Endothelial cell of umbilical vein (primary cell): ENCODE measurements around the gene NFATC2IP. TPM values are rescaled to one million over a fixed set of nuclear protein-coding genes. Genes with fewer than 3 reads are reported as not detected.

Experiments
- BruUV-seq: library from RNA; stranded (reverse); fragments of 400-500 nt; replicated peaks from 2 replicates; lab custom pipeline; 2021; lab: Mats Ljungman, UMichigan
- CTCF ChIA-PET: fragments of 300-600, 350-600 bp; sonication (Branson Sonifier 250); formaldehyde crosslinking; loops from one replicate; lab custom pipeline; 2021; ENCODE audit warnings: antibody characterized with exemption, inconsistent platforms; lab: Charles Lee
- POLR2A ChIA-PET: fragments of 300-600, 350-600 bp; sonication (Branson Sonifier 250); formaldehyde crosslinking; loops from one replicate; lab custom pipeline; 2021; ENCODE audit warnings: antibody characterized with exemption, inconsistent platforms; lab: Charles Lee
- DNase-seq: peaks from one replicate; pipeline ENCODE4 v3.0.0-alpha.2; 2011; ENCODE audit warnings: low read depth, low spot score
- FAIRE-seq: peaks from 2 replicates; lab custom pipeline; 2011; peaks lifted over from hg19 to GRCh38; lab: Jason Lieb, UNC
- H2AFZ ChIP-seq: 2 replicates; pipeline ENCODE4 v1.6.0; 2012; ENCODE audit warnings: low read depth, low read length, control low read depth, inconsistent platforms
- H3K27ac ChIP-seq: 2 replicates; pipeline ENCODE4 v1.5.1; 2011; ENCODE audit warnings: low read depth, mild to moderate bottlenecking, control low read depth, low read length, moderate library complexity; ENCODE audit not compliant: insufficient read depth
- H3K27me3 ChIP-seq, 2 experiments: 2 replicates each; pipeline versions ENCODE4 v1.6.0 to v1.6.1; 2011; ENCODE audit warnings: low read length in 2 of 2, mixed read lengths in 1 of 2; ENCODE audit not compliant: control insufficient read depth in 2 of 2, insufficient read depth in 2 of 2
- H3K36me3 ChIP-seq, 2 experiments: 2 replicates in 1 of 2; 3 replicates in 1 of 2; pipeline ENCODE4 v1.5.1; 2011; ENCODE audit warnings: low read length in 2 of 2, mild to moderate bottlenecking in 1 of 2, moderate library complexity in 1 of 2; ENCODE audit not compliant: control insufficient read depth in 2 of 2, insufficient read depth in 2 of 2; ENCODE audit errors: extremely low read depth in 1 of 2
- H3K4me1 ChIP-seq: 3 replicates; pipeline ENCODE4 v1.5.1; 2011; ENCODE audit warnings: mild to moderate bottlenecking, low read length; ENCODE audit not compliant: control insufficient read depth, insufficient read depth; ENCODE audit errors: extremely low read depth
- H3K4me2 ChIP-seq: 2 replicates; pipeline ENCODE4 v1.6.1; 2011; ENCODE audit warnings: low read length, control low read depth, mixed read lengths; ENCODE audit not compliant: insufficient read depth
- H3K4me3 ChIP-seq, 3 experiments: fragments of 200-600 bp in 1 of 3; sonication (generic), shearing (Covaris generic) in 1 of 3; replicated peaks in 1 of 3; 2 replicates each; pipeline ENCODE4 v1.5.1; 2011 to 2016; ENCODE audit warnings: control low read depth in 3 of 3, low read length in 3 of 3, mild to moderate bottlenecking in 2 of 3, inconsistent platforms in 1 of 3, low read depth in 1 of 3, moderate library complexity in 1 of 3; ENCODE audit not compliant: insufficient read depth in 1 of 3
- H3K79me2 ChIP-seq: 2 replicates; pipeline ENCODE4 v1.6.0; 2012; ENCODE audit warnings: low read length, inconsistent platforms; ENCODE audit not compliant: control insufficient read depth, insufficient read depth
- H3K9ac ChIP-seq: replicated peaks from 2 replicates; pipeline ENCODE3; 2011; ENCODE audit warnings: low read length, control low read depth; ENCODE audit not compliant: insufficient read depth; ENCODE audit errors: extremely low read depth
- H3K9me1 ChIP-seq: replicated peaks from 3 replicates; pipeline ENCODE4 v1.6.0; 2011; ENCODE audit warnings: mild to moderate bottlenecking, low read length; ENCODE audit not compliant: control insufficient read depth, insufficient read depth; ENCODE audit errors: extremely low read depth
- H3K9me3 ChIP-seq: replicated peaks from 2 replicates; pipeline ENCODE4 v1.5.1; 2012; ENCODE audit warnings: low read length, inconsistent platforms; ENCODE audit not compliant: control insufficient read depth, insufficient read depth
- H4K20me1 ChIP-seq: replicated peaks from 2 replicates; pipeline ENCODE3; 2011; ENCODE audit warnings: mild to moderate bottlenecking, low read length; ENCODE audit not compliant: control insufficient read depth, insufficient read depth; ENCODE audit errors: extremely low read depth
- EZH2 ChIP-seq: IDR thresholded peaks from 2 replicates; pipeline ENCODE4 v1.6.1; 2012; ENCODE audit warnings: borderline replicate concordance, low read depth, mild to moderate bottlenecking, moderate library complexity, low read length, inconsistent platforms; ENCODE audit not compliant: severe bottlenecking
- FOS ChIP-seq: IDR thresholded peaks from 2 replicates; pipeline ENCODE4 v1.6.1; 2011; ENCODE audit warnings: mild to moderate bottlenecking, low read length, moderate library complexity, borderline replicate concordance; ENCODE audit not compliant: insufficient read depth
- GATA2 ChIP-seq: IDR thresholded peaks from 2 replicates; pipeline ENCODE4 v1.7.0; 2011; ENCODE audit warnings: low read depth, mild to moderate bottlenecking, moderate library complexity, mixed read lengths, low read length; ENCODE audit not compliant: insufficient read length, insufficient read depth
- JUN ChIP-seq: IDR thresholded peaks from 2 replicates; pipeline ENCODE4 v1.6.1; 2011; ENCODE audit warnings: borderline replicate concordance, low read depth; ENCODE audit not compliant: insufficient read length, insufficient read depth
- MAX ChIP-seq: IDR thresholded peaks from 2 replicates; pipeline ENCODE4 v1.6.1; 2011; ENCODE audit not compliant: insufficient read depth, insufficient read length
- MYC ChIP-seq: IDR thresholded peaks from one replicate; pipeline ENCODE4 v1.6.1; 2011; ENCODE audit warnings: mild to moderate bottlenecking, low read depth, low read length
- POLR2A ChIP-seq: IDR thresholded peaks from 2 replicates; pipeline ENCODE4 v1.6.1; 2012; ENCODE audit warnings: low read depth, mild to moderate bottlenecking, control low read depth, low read length
- POLR2AphosphoS5 ChIP-seq: IDR thresholded peaks from 2 replicates; pipeline ENCODE4 v1.6.1; 2012; ENCODE audit warnings: low read depth, mild to moderate bottlenecking, control low read depth, low read length, moderate library complexity; ENCODE audit not compliant: insufficient read depth
- dilution Hi-C: fragments of 300-500 bp; cut with MboI; formaldehyde crosslinking; loops from one replicate; pipeline ENCODE4 v1.15.0; 2019; ENCODE audit warnings: low sequenced_read_pairs; ENCODE audit not compliant: extremely low pct_ligation_motif_present
- intact Hi-C: fragments of 100-400 bp; cut with micrococcal nuclease; formaldehyde crosslinking; loops from one replicate; pipeline ENCODE4 v1.10.0; 2022
- polyA plus RNA-seq, 4 experiments: library from polyadenylated mRNA; depleted of rRNA in 3 of 4; stranded (reverse) in 3 of 4; unstranded in 1 of 4; fragments of >200 nt; gene quantifications; 2 replicates each; pipeline versions ENCODE4 v1.2.1 to v1.2.3, GENCODE V29; 2011 to 2012; ENCODE audit warnings: missing spikeins in 1 of 4
- total RNA-seq: library from RNA; stranded (reverse); gene quantifications from 2 replicates; pipeline ENCODE4 v1.2.3, GENCODE V29; 2021
- TF ChIP-seq, protein P1 (sequence below), 2 donors: IDR thresholded peaks; 1 replicate in 1 of 2; 2 replicates in 1 of 2; pipeline ENCODE4 v1.5.1; 2011; ENCODE audit warnings: low read length in 2 of 2, mild to moderate bottlenecking in 2 of 2, moderate library complexity in 2 of 2, control low read depth in 1 of 2, inconsistent platforms in 1 of 2, low read depth in 1 of 2; ENCODE audit not compliant: insufficient read depth in 1 of 2; ENCODE audit errors: extremely low read depth in 1 of 2

NFATC2IP gene
- total and polyA plus RNA-seq, 2 donors (not counting 3 experiments of a cell fraction or from before 2014, with no cell fraction given), result 64.1 to 69.6 TPM

GRCh38 chr16:28935346-28935745 is 15.4 kb upstream of the NFATC2IP start:
- H3K9me3 ChIP-seq, result no peaks in the 10 kb centered on the region
- dilution Hi-C loops (no loop called here), intact Hi-C loops (no loop called here)

More at GRCh38 chr16:28935346-28935745, 15.4 kb upstream of the NFATC2IP start:
- H3K4me3 ChIP-seq, result no peak overlapping the region
- no peaks in the 10 kb centered on the region for H3K4me1 ChIP-seq
- H3K36me3 ChIP-seq, result no peaks in the 10 kb centered on the region
- ChIA-PET CTCF (no interaction called here), POLR2A (no interaction called here)
- H3K9me1 ChIP-seq, result no peaks in the 10 kb centered on the region
- no peaks in the 10 kb centered on the region for H3K27me3 ChIP-seq
- H4K20me1 ChIP-seq, result no peaks in the 10 kb centered on the region
- FAIRE-seq, result no peak
- H3K4me2 ChIP-seq, result no peak overlapping the region
- no peak for DNase-seq
- TF ChIP-seq POLR2A, result no peak
- TF ChIP-seq MYC, result no peak
- TF ChIP-seq MAX, result no peak
- TF ChIP-seq EZH2, result no peak
- TF ChIP-seq POLR2AphosphoS5, result no peak
- TF ChIP-seq JUN, result no peak
- TF ChIP-seq, protein P1, sequence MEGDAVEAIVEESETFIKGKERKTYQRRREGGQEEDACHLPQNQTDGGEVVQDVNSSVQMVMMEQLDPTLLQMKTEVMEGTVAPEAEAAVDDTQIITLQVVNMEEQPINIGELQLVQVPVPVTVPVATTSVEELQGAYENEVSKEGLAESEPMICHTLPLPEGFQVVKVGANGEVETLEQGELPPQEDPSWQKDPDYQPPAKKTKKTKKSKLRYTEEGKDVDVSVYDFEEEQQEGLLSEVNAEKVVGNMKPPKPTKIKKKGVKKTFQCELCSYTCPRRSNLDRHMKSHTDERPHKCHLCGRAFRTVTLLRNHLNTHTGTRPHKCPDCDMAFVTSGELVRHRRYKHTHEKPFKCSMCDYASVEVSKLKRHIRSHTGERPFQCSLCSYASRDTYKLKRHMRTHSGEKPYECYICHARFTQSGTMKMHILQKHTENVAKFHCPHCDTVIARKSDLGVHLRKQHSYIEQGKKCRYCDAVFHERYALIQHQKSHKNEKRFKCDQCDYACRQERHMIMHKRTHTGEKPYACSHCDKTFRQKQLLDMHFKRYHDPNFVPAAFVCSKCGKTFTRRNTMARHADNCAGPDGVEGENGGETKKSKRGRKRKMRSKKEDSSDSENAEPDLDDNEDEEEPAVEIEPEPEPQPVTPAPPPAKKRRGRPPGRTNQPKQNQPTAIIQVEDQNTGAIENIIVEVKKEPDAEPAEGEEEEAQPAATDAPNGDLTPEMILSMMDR (IDR thresholded peaks at IDR 0.05; ENCODE audit: extremely low read depth in 1 of 2, insufficient read depth in 1 of 2, low read depth in 1 of 2, low read length in 2 of 2), result no peak
- no peak for TF ChIP-seq GATA2
- TF ChIP-seq FOS, result no peak
- H3K27ac ChIP-seq, result no peak overlapping the region
- no peaks in the 10 kb centered on the region for H3K79me2 ChIP-seq
- no peak overlapping the region for H3K9ac ChIP-seq
- no TSS peak for BruUV-seq
- H2AFZ ChIP-seq, result no peak overlapping the region
